ENCODE measurements around the gene CTNNB1. TPM values are rescaled to one million over a fixed set of nuclear protein-coding genes. Genes with fewer than 3 reads are reported as not detected.

CTNNB1 gene
- total RNA-seq, 3 donors from 2014 or later (not counting 1 experiment from before 2014, with no cell fraction given) = 213 to 258 (median 230) TPM

DNA sequence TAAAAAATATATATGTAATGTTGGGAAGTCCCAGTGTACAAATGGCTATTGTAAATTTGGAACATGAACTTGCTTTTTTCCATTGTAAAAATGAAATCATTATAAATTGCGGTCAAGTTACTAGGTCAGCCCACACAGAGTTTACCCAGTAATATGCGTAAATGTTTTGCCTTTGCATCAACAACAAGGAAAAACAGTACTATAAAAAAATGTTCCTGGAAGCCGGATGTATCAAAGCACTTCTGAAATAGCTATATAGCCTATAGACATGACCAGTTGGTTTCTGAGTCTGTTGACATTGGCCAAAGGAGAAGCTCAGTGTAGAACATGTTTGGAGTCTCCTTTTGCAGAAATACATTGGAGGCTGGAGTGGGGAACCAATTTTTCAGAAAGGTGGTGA is 23.2 kb downstream of the CTNNB1 start:
- peaks cover 74 to 77% of the 10 kb centered on the region in 2 donors for H3K4me1 Mint-ChIP-seq
- no peaks in the 10 kb centered on the region for H3K9me3 ChIP-seq (ENCODE audit: control insufficient read depth, insufficient read depth, low read length)
- no peak overlapping the region for H3K4me3 ChIP-seq (ENCODE audit: low read length)
- 97% methylated on average over 3 of the region's 3 CpGs for WGBS (ENCODE audit: insufficient coverage)
- no peaks in the 10 kb centered on the region for H3K27me3 ChIP-seq (ENCODE audit: control insufficient read depth, insufficient read depth, low read length)
- H3K4me1 ChIP-seq (ENCODE audit: control insufficient read depth, insufficient read depth, low read length) = peaks cover 6% of the 10 kb centered on the region
- TF ChIP-seq, protein P1, sequence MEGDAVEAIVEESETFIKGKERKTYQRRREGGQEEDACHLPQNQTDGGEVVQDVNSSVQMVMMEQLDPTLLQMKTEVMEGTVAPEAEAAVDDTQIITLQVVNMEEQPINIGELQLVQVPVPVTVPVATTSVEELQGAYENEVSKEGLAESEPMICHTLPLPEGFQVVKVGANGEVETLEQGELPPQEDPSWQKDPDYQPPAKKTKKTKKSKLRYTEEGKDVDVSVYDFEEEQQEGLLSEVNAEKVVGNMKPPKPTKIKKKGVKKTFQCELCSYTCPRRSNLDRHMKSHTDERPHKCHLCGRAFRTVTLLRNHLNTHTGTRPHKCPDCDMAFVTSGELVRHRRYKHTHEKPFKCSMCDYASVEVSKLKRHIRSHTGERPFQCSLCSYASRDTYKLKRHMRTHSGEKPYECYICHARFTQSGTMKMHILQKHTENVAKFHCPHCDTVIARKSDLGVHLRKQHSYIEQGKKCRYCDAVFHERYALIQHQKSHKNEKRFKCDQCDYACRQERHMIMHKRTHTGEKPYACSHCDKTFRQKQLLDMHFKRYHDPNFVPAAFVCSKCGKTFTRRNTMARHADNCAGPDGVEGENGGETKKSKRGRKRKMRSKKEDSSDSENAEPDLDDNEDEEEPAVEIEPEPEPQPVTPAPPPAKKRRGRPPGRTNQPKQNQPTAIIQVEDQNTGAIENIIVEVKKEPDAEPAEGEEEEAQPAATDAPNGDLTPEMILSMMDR (IDR thresholded peaks at IDR 0.05) = no peak
- H3K9me3 Mint-ChIP-seq = no peaks in the 10 kb centered on the region
- H3K36me3 Mint-ChIP-seq = peaks cover 12% of the 10 kb centered on the region
- H3K27ac ChIP-seq (ENCODE audit: low read length) = no peak overlapping the region
- ATAC-seq (no peak), DNase-seq (no peak)
- H3K36me3 ChIP-seq (ENCODE audit: control insufficient read depth, insufficient read depth, low read length) = peaks cover 34% of the 10 kb centered on the region
- intact Hi-C loops (cut with micrococcal nuclease) = no loop called here
- peak overlapping the region; percentile 13 to 67 for H3K27ac Mint-ChIP-seq
- H3K27me3 Mint-ChIP-seq (ENCODE audit: low read depth in 2 of 2) = no peaks in the 10 kb centered on the region
- H3K4me3 Mint-ChIP-seq = peak overlapping the region; percentile 40

DNA sequence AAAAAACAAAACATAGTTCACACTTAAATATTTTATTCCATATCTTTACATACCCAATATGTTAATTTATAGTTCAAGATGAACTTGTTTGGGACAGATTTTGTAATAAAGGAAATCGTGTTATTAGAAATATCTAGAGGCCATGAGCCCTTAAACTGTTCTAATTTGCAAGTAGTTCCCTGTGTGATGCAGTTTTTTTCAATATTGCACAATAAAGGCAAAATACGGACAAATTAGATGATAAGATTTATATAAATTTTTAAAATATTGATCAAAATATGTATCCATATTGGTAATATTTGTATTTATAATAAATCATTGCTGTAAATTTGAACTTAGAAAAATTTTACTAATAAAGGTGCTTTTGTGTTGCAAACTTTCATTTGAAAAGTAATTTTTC is 23.8 kb downstream of the CTNNB1 start:
- WGBS (ENCODE audit: insufficient coverage) = 100% methylated on average over 1 of the region's 2 CpGs
- Mint-ChIP-seq H3K36me3 (peaks cover 18% of the 10 kb centered on the region), H3K4me3 (no peak overlapping the region), H3K4me1 (peaks cover 75 to 77% of the 10 kb centered on the region in 2 donors), H3K27ac (peak overlapping the region; percentile 13 to 67), H3K9me3 (no peaks in the 10 kb centered on the region), H3K27me3 (ENCODE audit: low read depth in 2 of 2) (no peaks in the 10 kb centered on the region)
- Histone ChIP-seq H3K4me1 (ENCODE audit: control insufficient read depth, insufficient read depth, low read length) (peaks cover 6% of the 10 kb centered on the region), H3K36me3 (ENCODE audit: control insufficient read depth, insufficient read depth, low read length) (peaks cover 37% of the 10 kb centered on the region), H3K9me3 (ENCODE audit: control insufficient read depth, insufficient read depth, low read length) (no peaks in the 10 kb centered on the region), H3K27ac (ENCODE audit: low read length) (no peak overlapping the region), H3K27me3 (ENCODE audit: control insufficient read depth, insufficient read depth, low read length) (no peaks in the 10 kb centered on the region), H3K4me3 (ENCODE audit: low read length) (no peak overlapping the region)
- TF ChIP-seq, protein P1 (IDR thresholded peaks at IDR 0.05) = no peak
- DNase-seq = no peak
- no peak for ATAC-seq
- intact Hi-C loops (cut with micrococcal nuclease) = no loop called here

DNA sequence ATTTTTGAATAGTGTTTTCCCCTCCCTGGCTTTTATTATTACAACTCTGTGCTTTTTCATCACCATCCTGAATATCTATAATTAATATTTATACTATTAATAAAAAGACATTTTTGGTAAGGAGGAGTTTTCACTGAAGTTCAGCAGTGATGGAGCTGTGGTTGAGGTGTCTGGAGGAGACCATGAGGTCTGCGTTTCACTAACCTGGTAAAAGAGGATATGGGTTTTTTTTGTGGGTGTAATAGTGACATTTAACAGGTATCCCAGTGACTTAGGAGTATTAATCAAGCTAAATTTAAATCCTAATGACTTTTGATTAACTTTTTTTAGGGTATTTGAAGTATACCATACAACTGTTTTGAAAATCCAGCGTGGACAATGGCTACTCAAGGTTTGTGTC is 24.4 kb downstream of the CTNNB1 start:
- Mint-ChIP-seq H3K9me3 (no peaks in the 10 kb centered on the region), H3K4me1 (peaks cover 75 to 80% of the 10 kb centered on the region in 2 donors)
- 37% methylated on average over 2 of the region's 2 CpGs for WGBS (ENCODE audit: insufficient coverage)

More for the DNA sequence above, 24.4 kb downstream of the CTNNB1 start:
- intact Hi-C loops (cut with micrococcal nuclease) = no loop called here
- TF ChIP-seq, protein P1 (IDR thresholded peaks at IDR 0.05) = no peak
- H3K4me3 Mint-ChIP-seq = no peak overlapping the region
- Histone ChIP-seq H3K9me3 (ENCODE audit: control insufficient read depth, insufficient read depth, low read length) (no peaks in the 10 kb centered on the region), H3K27ac (ENCODE audit: low read length) (no peak overlapping the region), H3K27me3 (ENCODE audit: control insufficient read depth, insufficient read depth, low read length) (no peaks in the 10 kb centered on the region), H3K4me3 (ENCODE audit: low read length) (no peak overlapping the region), H3K4me1 (ENCODE audit: control insufficient read depth, insufficient read depth, low read length) (peaks cover 6% of the 10 kb centered on the region), H3K36me3 (ENCODE audit: control insufficient read depth, insufficient read depth, low read length) (peaks cover 42% of the 10 kb centered on the region)
- ATAC-seq (peak in 1 of 3 donors; percentile 61), DNase-seq (no peak)
- peaks cover 24% of the 10 kb centered on the region for H3K36me3 Mint-ChIP-seq
- H3K27ac Mint-ChIP-seq = peak overlapping the region; percentile 44 to 73
- no peaks in the 10 kb centered on the region for H3K27me3 Mint-ChIP-seq (ENCODE audit: low read depth in 2 of 2)
